SK-N-MC (cell line): ENCODE data around the gene DNAJC27.

Source experiments
- EZH2 ChIP-seq: fragments of 200-600 bp; sonication (generic); IDR thresholded peaks from one replicate; pipeline ENCODE4 v1.6.1; 2017; ENCODE audit warnings: antibody characterized with exemption
- FOXP2 ChIP-seq: optimal IDR thresholded peaks from 2 replicates; pipeline ENCODE3; 2011; ENCODE audit warnings: mild to moderate bottlenecking, moderate library complexity; ENCODE audit not compliant: insufficient read depth; ENCODE audit errors: extremely low read length, control extremely low read depth
- POLR2AphosphoS5 ChIP-seq: IDR thresholded peaks from 2 replicates; pipeline ENCODE4 v1.6.1; 2012; ENCODE audit warnings: mild to moderate bottlenecking, low read depth, low read length, borderline replicate concordance

DNA sequence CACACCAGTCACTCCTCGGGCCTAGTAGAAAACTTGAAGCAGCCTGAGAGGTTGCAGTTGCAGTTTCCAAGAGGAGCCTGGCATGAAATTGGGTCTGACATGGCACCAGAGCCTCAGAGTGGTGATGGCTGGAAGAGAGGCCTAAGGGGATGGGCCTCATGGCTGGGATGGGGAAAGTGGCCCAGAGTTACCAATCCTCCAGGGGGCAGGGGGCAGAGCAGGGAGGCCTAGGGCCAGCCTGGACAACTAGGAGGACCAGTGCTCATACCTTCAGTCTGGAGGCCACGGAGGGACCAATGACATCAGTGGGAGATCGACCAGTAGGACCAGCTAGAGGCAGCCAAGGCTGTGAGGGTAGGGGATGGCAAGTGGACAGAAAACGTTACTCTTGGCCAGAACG is 36.6 kb downstream of the DNAJC27 start:
- TF ChIP-seq FOXP2 (no peak), POLR2AphosphoS5 (no peak), EZH2 (no peak)
